Esophagus muscularis mucosa (tissue), 4 donors: ENCODE measurements around the gene IGF2R. TPM values are rescaled to one million over a fixed set of nuclear protein-coding genes. Genes with fewer than 3 reads are reported as not detected.

Experiments
- DNase-seq: peaks from one replicate; pipeline ENCODE4 v3.0.0-alpha.2; 2017; ENCODE audit errors: extremely low spot score
- H3K27ac ChIP-seq, 4 donors: fragments of 200-600 bp; sonication (generic); replicated peaks in 1 of 4; 1 replicate in 3 of 4; 2 replicates in 1 of 4; pipeline ENCODE4 v1.5.1; 2016 to 2019; ENCODE audit warnings: mild to moderate bottlenecking in 1 of 4
- H3K27me3 ChIP-seq, 4 donors: fragments of 200-600 bp; sonication (generic); one replicate each; pipeline versions ENCODE4 v1.5.1 to v1.6.0; 2016 to 2019
- H3K36me3 ChIP-seq, 4 donors: fragments of 200-600 bp; sonication (generic); one replicate each; pipeline ENCODE4 v1.5.1; 2016 to 2019
- H3K4me1 ChIP-seq, 4 donors: fragments of 200-600 bp; sonication (generic); one replicate each; pipeline ENCODE4 v1.5.1; 2016 to 2019
- H3K4me3 ChIP-seq, 4 donors: fragments of 200-600 bp; sonication (generic); 1 replicate in 2 of 4; 2 replicates in 2 of 4; pipeline ENCODE4 v1.5.1; 2016 to 2019; ENCODE audit warnings: mild to moderate bottlenecking in 4 of 4, moderate library complexity in 1 of 4
- H3K9me3 ChIP-seq, 4 donors: fragments of 200-600 bp; sonication (generic); 1 replicate in 3 of 4; 2 replicates in 1 of 4; pipeline ENCODE4 v1.5.1; 2016 to 2019
- EP300 ChIP-seq: sonication (generic); formaldehyde crosslinking; IDR thresholded peaks from one replicate; pipeline ENCODE4 v1.6.1; 2017; ENCODE audit warnings: antibody characterized with exemption
- POLR2A ChIP-seq: fragments of 450-650 bp; IDR thresholded peaks from one replicate; pipeline ENCODE4 v1.6.1; 2017; ENCODE audit warnings: antibody characterized with exemption, moderate library complexity, mild to moderate bottlenecking, low read depth
- POLR2AphosphoS5 ChIP-seq, 2 donors: sonication (generic); formaldehyde crosslinking; IDR thresholded peaks; one replicate each; pipeline ENCODE4 v1.6.1; 2017; ENCODE audit warnings: antibody characterized with exemption in 2 of 2
- WGBS: methylation state at CpG from one replicate; pipeline ENCODE4 v1.1.5; 2018; 5-methylcytosine and 5-hydroxymethylcytosine counted together
- intact Hi-C: fragments of 100-400 bp; cut with DNase I; formaldehyde crosslinking; loops from one replicate; pipeline ENCODE4 v1.15.1; 2023
- total RNA-seq, 4 donors: library from RNA; depleted of rRNA; stranded (reverse); fragments of >200 nt; gene quantifications; one replicate each; pipeline versions ENCODE4 v1.1.0 to v1.2.1, GENCODE V29; 2016
- TF ChIP-seq, protein P1 (sequence below), 3 experiments: fragments of 200-600 bp in 2 of 3; fragments of 450-650 bp in 1 of 3; sonication (generic) in 2 of 3; IDR thresholded peaks; one replicate each; pipeline ENCODE4 v1.5.1; 2017 to 2019; ENCODE audit warnings: antibody characterized with exemption in 3 of 3, mild to moderate bottlenecking in 2 of 3, moderate library complexity in 1 of 3

IGF2R gene
- total RNA-seq, 4 donors from 2014 or later = 43.6 to 75.3 (median 58.4) TPM

DNA sequence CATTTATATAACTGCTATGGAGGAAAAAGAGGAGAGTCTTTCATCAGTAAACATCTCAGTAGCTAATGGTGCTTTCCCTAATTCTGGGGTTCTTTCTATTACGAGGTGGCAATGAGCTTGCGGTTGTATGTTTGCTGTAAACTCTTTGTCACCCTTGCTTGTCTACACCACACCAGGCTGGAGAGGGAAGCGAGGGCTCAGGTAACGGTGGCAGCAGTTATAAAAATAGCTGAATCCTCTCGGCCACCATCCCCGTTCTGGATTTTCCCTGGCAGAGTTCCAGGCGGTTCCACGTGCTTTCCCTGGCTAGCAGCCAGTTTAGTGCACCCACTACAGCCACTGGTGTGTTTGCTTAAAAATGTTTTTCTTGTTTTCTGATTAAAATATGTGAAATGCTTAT is 39.1 kb upstream of the IGF2R start:
- H3K36me3 ChIP-seq = no peaks in the 10 kb centered on the region
- DNase-seq = no peak
- H3K27ac ChIP-seq = no peak overlapping the region
- TF ChIP-seq, protein P1, sequence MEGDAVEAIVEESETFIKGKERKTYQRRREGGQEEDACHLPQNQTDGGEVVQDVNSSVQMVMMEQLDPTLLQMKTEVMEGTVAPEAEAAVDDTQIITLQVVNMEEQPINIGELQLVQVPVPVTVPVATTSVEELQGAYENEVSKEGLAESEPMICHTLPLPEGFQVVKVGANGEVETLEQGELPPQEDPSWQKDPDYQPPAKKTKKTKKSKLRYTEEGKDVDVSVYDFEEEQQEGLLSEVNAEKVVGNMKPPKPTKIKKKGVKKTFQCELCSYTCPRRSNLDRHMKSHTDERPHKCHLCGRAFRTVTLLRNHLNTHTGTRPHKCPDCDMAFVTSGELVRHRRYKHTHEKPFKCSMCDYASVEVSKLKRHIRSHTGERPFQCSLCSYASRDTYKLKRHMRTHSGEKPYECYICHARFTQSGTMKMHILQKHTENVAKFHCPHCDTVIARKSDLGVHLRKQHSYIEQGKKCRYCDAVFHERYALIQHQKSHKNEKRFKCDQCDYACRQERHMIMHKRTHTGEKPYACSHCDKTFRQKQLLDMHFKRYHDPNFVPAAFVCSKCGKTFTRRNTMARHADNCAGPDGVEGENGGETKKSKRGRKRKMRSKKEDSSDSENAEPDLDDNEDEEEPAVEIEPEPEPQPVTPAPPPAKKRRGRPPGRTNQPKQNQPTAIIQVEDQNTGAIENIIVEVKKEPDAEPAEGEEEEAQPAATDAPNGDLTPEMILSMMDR (IDR thresholded peaks at IDR 0.05) = no peak
- TF ChIP-seq POLR2A (no peak), POLR2AphosphoS5 (IDR thresholded peaks at IDR 0.05) (no peak), EP300 (no peak)
- H3K27me3 ChIP-seq = no peaks in the 10 kb centered on the region
- no peaks in the 10 kb centered on the region for H3K9me3 ChIP-seq
- peaks cover 0 to 4% (median 0%) of the 10 kb centered on the region in 4 donors for H3K4me1 ChIP-seq
- WGBS = 35% methylated on average over 8 of the region's 8 CpGs
- intact Hi-C loops = no loop called here
- H3K4me3 ChIP-seq = no peak overlapping the region

DNA sequence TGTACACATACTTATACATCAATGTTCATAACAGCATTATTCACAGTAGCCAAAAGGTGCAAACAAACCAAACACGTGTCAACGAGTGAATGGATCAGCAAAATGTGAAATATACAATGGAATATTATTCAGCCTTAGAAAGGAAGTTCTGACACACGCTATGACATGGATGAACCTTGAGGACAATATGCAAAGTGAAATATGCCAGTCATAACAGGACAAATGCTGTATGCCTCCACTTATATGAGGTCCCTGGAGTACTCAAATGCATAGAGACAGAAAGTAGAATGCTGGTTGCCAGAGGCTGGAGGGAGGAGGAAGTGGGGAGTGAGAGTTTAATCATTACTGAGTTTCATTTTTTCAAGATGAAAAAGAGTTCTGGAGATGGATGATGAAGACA is 37.8 kb upstream of the IGF2R start:
- H3K4me1 ChIP-seq = peaks cover 0 to 4% (median 0%) of the 10 kb centered on the region in 4 donors
- 91% methylated on average over 3 of the region's 3 CpGs for WGBS
- no peak overlapping the region for H3K27ac ChIP-seq
- no peaks in the 10 kb centered on the region for H3K36me3 ChIP-seq
- H3K9me3 ChIP-seq = peaks cover 0 to 8% (median 3%) of the 10 kb centered on the region in 4 donors
- DNase-seq = no peak
- intact Hi-C loops = no loop called here
- TF ChIP-seq POLR2A (no peak), EP300 (no peak)
- TF ChIP-seq, protein P1 (IDR thresholded peaks at IDR 0.05) = no peak
- no peak overlapping the region for H3K4me3 ChIP-seq
- no peaks in the 10 kb centered on the region for H3K27me3 ChIP-seq

GRCh38 chr6:159931846-159932245 is 37.0 kb upstream of the IGF2R start:
- WGBS = 74% methylated on average over 4 of the region's 4 CpGs
- H3K4me1 ChIP-seq = peaks cover 0 to 4% (median 0%) of the 10 kb centered on the region in 4 donors
- intact Hi-C loops = no loop called here
- H3K36me3 ChIP-seq = no peaks in the 10 kb centered on the region
- no peak overlapping the region for H3K4me3 ChIP-seq
- H3K27ac ChIP-seq = no peak overlapping the region
- peaks cover 0 to 8% (median 3%) of the 10 kb centered on the region in 4 donors for H3K9me3 ChIP-seq
- no peaks in the 10 kb centered on the region for H3K27me3 ChIP-seq
- no peak for DNase-seq
- TF ChIP-seq POLR2A (no peak), EP300 (no peak), POLR2AphosphoS5 (IDR thresholded peaks at IDR 0.05) (no peak)
- TF ChIP-seq, protein P1 (IDR thresholded peaks at IDR 0.05) = no peak

DNA sequence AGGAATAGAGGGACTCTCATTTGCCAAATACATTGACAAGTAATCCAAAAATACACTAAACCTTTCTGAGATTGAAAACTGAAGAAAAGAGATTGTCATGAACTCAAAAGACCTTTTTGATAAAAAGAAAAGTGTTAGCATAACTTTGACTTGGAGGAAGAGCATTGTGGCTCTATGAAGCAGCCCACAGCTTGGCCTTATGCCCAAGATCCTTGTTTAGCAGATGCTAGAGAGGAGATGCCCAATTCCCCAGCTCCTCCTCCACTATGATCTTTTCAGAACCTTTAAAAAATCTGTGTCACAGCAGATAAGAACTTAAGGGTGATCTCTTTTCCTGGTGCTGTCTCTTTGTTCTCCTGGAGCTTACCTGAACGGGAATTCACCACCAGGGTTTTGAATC is 35.8 kb upstream of the IGF2R start:
- TF ChIP-seq EP300 = no peak
- TF ChIP-seq POLR2AphosphoS5 (IDR thresholded peaks at IDR 0.05) = no peak
- intact Hi-C loops = no loop called here
- H3K4me1 ChIP-seq = peaks cover 0 to 4% (median 0%) of the 10 kb centered on the region in 4 donors
- no peaks in the 10 kb centered on the region for H3K27me3 ChIP-seq
- H3K4me3 ChIP-seq = no peak overlapping the region
- H3K27ac ChIP-seq = no peak overlapping the region
- no peak for DNase-seq
- no peaks in the 10 kb centered on the region for H3K36me3 ChIP-seq
- 100% methylated on average over 1 of the region's 1 CpG for whole genome bisulfite sequencing
- peaks cover 0 to 8% (median 3%) of the 10 kb centered on the region in 4 donors for H3K9me3 ChIP-seq

GRCh38 chr6:159934181-159934580 is 34.7 kb upstream of the IGF2R start:
- Histone ChIP-seq H3K27ac (no peak overlapping the region), H3K9me3 (peaks cover 0 to 8% (median 3%) of the 10 kb centered on the region in 4 donors), H3K36me3 (no peaks in the 10 kb centered on the region), H3K4me3 (no peak overlapping the region), H3K4me1 (peaks cover 0 to 4% (median 0%) of the 10 kb centered on the region in 4 donors), H3K27me3 (no peaks in the 10 kb centered on the region)
- no peak for DNase-seq
- 87% methylated on average over 4 of the region's 4 CpGs for WGBS
- no peak for TF ChIP-seq EP300
- TF ChIP-seq POLR2A = no peak
- no peak for TF ChIP-seq POLR2AphosphoS5 (IDR thresholded peaks at IDR 0.05)
- TF ChIP-seq, protein P1 (IDR thresholded peaks at IDR 0.05) = no peak
- intact Hi-C loops = no loop called here
